ENCODE measurements around the gene MED26.

The MED26 gene

DNA sequence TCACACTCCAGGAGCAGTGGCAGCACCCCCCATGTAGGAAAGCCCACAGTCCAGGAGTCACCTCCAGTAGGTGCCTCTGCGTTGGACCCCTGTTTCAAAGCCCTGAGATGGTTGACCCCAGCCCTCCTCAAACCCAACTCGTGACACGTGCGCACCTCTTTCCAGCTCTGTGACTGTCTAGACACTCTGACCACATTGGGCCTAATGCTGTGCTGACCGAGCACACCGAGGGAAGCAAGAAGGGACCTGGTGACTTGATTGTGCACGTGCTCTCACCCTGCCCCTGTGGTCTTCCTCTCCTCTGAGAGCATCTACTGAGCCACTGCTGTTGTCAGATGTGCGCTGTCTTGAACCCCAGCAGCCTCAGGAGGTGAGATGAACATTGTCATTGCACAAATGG is 32.9 kb downstream of the MED26 start:
- Histone ChIP-seq H3K36me3 (ENCODE audit: insufficient read depth, low read length) (0 out of 2 replicates have a peak, but pooled peaks cover 4% of the 10 kb centered on the region), H3K4me1 (ENCODE audit: insufficient read depth, low read length) (peaks cover 32% of the 10 kb centered on the region), H3K27ac (ENCODE audit: low read length) (peak overlapping the region; percentile 62), H3K4me3 (ENCODE audit: low read depth in 1 of 2, low read length in 2 of 2) (no peak overlapping the region), H4K20me1 (ENCODE audit: insufficient read depth, low read length) (peaks cover 91% of the 10 kb centered on the region), H3K79me2 (ENCODE audit: insufficient read depth, low read length) (peaks cover 97% of the 10 kb centered on the region), H3K9me3 (ENCODE audit: insufficient read depth, low read length, severe bottlenecking) (no peaks in the 10 kb centered on the region), H2AFZ (ENCODE audit: low read depth, low read length) (no peak overlapping the region), H3K4me2 (ENCODE audit: insufficient read depth, low read length) (no peak overlapping the region), H3K27me3 (ENCODE audit: insufficient read depth, low read length, poor library complexity) (no peaks in the 10 kb centered on the region), H3K9ac (ENCODE audit: low read depth, low read length) (no peak overlapping the region)
- no peak for TF ChIP-seq CTCF (IDR thresholded peaks at IDR 0.05; ENCODE audit: borderline replicate concordance, extremely low read depth, low read length, poor library complexity, severe bottlenecking)
- no peak for TF ChIP-seq EZH2 (IDR thresholded peaks at IDR 0.05; ENCODE audit: borderline replicate concordance, low read depth, low read length, severe bottlenecking)
- DNase-seq = no peak
- ATAC-seq (ENCODE audit: insufficient read depth, low read depth) = no peak

DNA sequence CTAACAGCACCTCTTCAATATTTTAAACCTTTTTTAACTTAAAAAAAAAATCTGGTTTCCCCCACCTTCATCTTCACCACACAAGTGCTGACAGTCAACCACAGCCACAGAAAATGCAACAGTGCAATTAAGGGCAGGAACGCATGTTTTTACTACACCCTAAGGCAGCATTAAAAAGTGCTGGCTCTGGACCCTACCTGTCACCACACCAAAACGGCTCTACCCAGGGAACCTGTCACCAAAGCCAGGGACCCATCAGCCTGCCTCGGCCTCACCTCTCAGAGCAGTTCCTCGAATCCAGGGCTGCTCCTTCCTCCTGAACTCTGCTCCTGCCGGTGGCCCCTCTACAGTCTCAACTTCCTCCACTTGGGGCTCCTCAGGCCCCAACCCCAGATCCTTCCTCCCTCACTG is 33.3 kb downstream of the MED26 start:
- TF ChIP-seq CTCF (IDR thresholded peaks at IDR 0.05; ENCODE audit: borderline replicate concordance, extremely low read depth, low read length, poor library complexity, severe bottlenecking) (no peak), EZH2 (IDR thresholded peaks at IDR 0.05; ENCODE audit: borderline replicate concordance, low read depth, low read length, severe bottlenecking) (no peak)
- Histone ChIP-seq H3K36me3 (ENCODE audit: insufficient read depth, low read length) (0 out of 2 replicates have a peak, but pooled peaks cover 4% of the 10 kb centered on the region), H3K27me3 (ENCODE audit: insufficient read depth, low read length, poor library complexity) (no peaks in the 10 kb centered on the region), H3K4me1 (ENCODE audit: insufficient read depth, low read length) (peaks cover 36% of the 10 kb centered on the region), H2AFZ (ENCODE audit: low read depth, low read length) (no peak overlapping the region), H3K4me3 (ENCODE audit: low read depth in 1 of 2, low read length in 2 of 2) (no peak overlapping the region), H4K20me1 (ENCODE audit: insufficient read depth, low read length) (peaks cover 91% of the 10 kb centered on the region), H3K4me2 (ENCODE audit: insufficient read depth, low read length) (no peak overlapping the region), H3K27ac (ENCODE audit: low read length) (peak overlapping the region; percentile 62), H3K9me3 (ENCODE audit: insufficient read depth, low read length, severe bottlenecking) (no peaks in the 10 kb centered on the region), H3K9ac (ENCODE audit: low read depth, low read length) (no peak overlapping the region), H3K79me2 (ENCODE audit: insufficient read depth, low read length) (peaks cover 97% of the 10 kb centered on the region)
- peak; percentile 49; the same call in 1 of the 3 replicates for ATAC-seq (ENCODE audit: insufficient read depth, low read depth)
- no peak for DNase-seq

DNA sequence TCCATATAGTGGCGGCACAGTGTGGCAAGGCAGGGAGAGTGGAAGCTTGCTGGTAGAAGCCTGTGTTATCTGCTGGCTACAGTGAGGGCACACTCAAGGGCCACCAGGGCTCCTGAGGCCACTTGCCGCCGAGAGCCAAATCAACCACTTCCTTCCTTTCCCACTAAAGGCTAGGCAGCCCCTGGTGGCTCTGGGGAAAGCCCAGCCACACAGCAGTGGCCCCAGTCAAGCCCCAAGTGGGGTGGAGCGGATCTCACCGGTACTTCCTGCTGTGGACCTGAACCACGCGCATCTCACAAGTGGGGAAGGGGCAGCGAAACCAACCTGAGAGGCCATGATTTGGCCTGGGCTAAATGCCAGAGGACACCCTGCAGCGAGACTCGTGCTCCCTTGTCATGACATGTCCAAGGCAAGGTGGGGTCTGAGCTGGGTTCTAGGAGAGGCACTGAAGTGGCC is 33.8 kb downstream of the MED26 start:
- Histone ChIP-seq H3K9me3 (ENCODE audit: insufficient read depth, low read length, severe bottlenecking) (no peaks in the 10 kb centered on the region), H3K36me3 (ENCODE audit: insufficient read depth, low read length) (0 out of 2 replicates have a peak, but pooled peaks cover 4% of the 10 kb centered on the region), H3K4me3 (ENCODE audit: low read depth in 1 of 2, low read length in 2 of 2) (no peak overlapping the region), H3K27me3 (ENCODE audit: insufficient read depth, low read length, poor library complexity) (no peaks in the 10 kb centered on the region), H2AFZ (ENCODE audit: low read depth, low read length) (no peak overlapping the region), H4K20me1 (ENCODE audit: insufficient read depth, low read length) (peaks cover 87% of the 10 kb centered on the region), H3K79me2 (ENCODE audit: insufficient read depth, low read length) (peaks cover 97% of the 10 kb centered on the region), H3K4me1 (ENCODE audit: insufficient read depth, low read length) (peaks cover 41% of the 10 kb centered on the region), H3K4me2 (ENCODE audit: insufficient read depth, low read length) (no peak overlapping the region), H3K9ac (ENCODE audit: low read depth, low read length) (no peak overlapping the region), H3K27ac (ENCODE audit: low read length) (peak overlapping the region; percentile 62)
- no peak for TF ChIP-seq EZH2 (IDR thresholded peaks at IDR 0.05; ENCODE audit: borderline replicate concordance, low read depth, low read length, severe bottlenecking)
- no peak for TF ChIP-seq CTCF (IDR thresholded peaks at IDR 0.05; ENCODE audit: borderline replicate concordance, extremely low read depth, low read length, poor library complexity, severe bottlenecking)
- DNase-seq (peak; percentile 23), ATAC-seq (ENCODE audit: insufficient read depth, low read depth) (peak; percentile 45)
